Hepatocyte (in vitro differentiated cells): ENCODE results near the gene NUAK2. TPM values are rescaled to one million over a fixed set of nuclear protein-coding genes. Genes with fewer than 3 reads are reported as not detected.

Source experiments
- DNase-seq: peaks from one replicate; pipeline ENCODE4 v3.0.0-alpha.2; 2016; ENCODE audit warnings: low spot score
- H2AFZ ChIP-seq: fragments of 200-600 bp; sonication (generic); 2 replicates; pipeline ENCODE4 v1.6.0; 2016; ENCODE audit warnings: antibody characterized with exemption, mild to moderate bottlenecking
- H3K27ac ChIP-seq: fragments of 200-600 bp; sonication (generic); 2 replicates; pipeline ENCODE4 v1.5.1; 2016; ENCODE audit warnings: mild to moderate bottlenecking
- H3K27me3 ChIP-seq: fragments of 200-600 bp; sonication (generic); 2 replicates; pipeline ENCODE4 v1.6.1; 2016
- H3K36me3 ChIP-seq: fragments of 200-600 bp; sonication (generic); replicated peaks from 2 replicates; pipeline ENCODE4 v1.5.1; 2016; ENCODE audit warnings: low read depth; ENCODE audit not compliant: insufficient read depth
- H3K4me1 ChIP-seq: fragments of 200-600 bp; sonication (generic); 2 replicates; pipeline ENCODE4 v1.5.1; 2016; ENCODE audit warnings: mild to moderate bottlenecking, moderate library complexity; ENCODE audit not compliant: insufficient read depth
- H3K4me2 ChIP-seq: fragments of 200-600 bp; sonication (generic); 2 replicates; pipeline ENCODE4 v1.6.0; 2016
- H3K4me3 ChIP-seq: fragments of 200-600 bp; sonication (generic); 2 replicates; pipeline ENCODE4 v1.5.1; 2016; ENCODE audit warnings: mild to moderate bottlenecking
- H3K79me2 ChIP-seq: fragments of 200-600 bp; sonication (generic); 2 replicates; pipeline ENCODE4 v1.6.0; 2017; ENCODE audit warnings: mild to moderate bottlenecking
- H3K9me2 ChIP-seq: fragments of 200-600 bp; sonication (generic); replicated peaks from 2 replicates; pipeline ENCODE4 v1.6.0; 2017; ENCODE audit warnings: mild to moderate bottlenecking; ENCODE audit not compliant: insufficient read depth
- H3K9me3 ChIP-seq: fragments of 200-600 bp; sonication (generic); 2 replicates; pipeline ENCODE4 v1.5.1; 2016; ENCODE audit warnings: low read depth, mild to moderate bottlenecking
- H4K20me1 ChIP-seq: fragments of 200-600 bp; sonication (generic); 2 replicates; pipeline ENCODE4 v1.6.0; 2016; ENCODE audit warnings: mild to moderate bottlenecking; ENCODE audit not compliant: insufficient read depth, poor library complexity, severe bottlenecking
- CTCF ChIP-seq: fragments of 200-600 bp; sonication (generic); IDR thresholded peaks from 2 replicates; pipeline ENCODE4 v1.5.1; 2016; ENCODE audit warnings: antibody characterized with exemption, mild to moderate bottlenecking; ENCODE audit not compliant: poor library complexity
- EZH2 ChIP-seq: fragments of 200-600 bp; sonication (generic); IDR thresholded peaks from 2 replicates; pipeline ENCODE4 v1.6.1; 2016; ENCODE audit warnings: antibody characterized with exemption, mild to moderate bottlenecking, borderline replicate concordance
- EZH2phosphoT487 ChIP-seq: fragments of 200-600 bp; sonication (generic); IDR thresholded peaks from one replicate; pipeline ENCODE4 v1.6.1; 2018; ENCODE audit warnings: antibody characterized with exemption, mild to moderate bottlenecking, low read depth, moderate library complexity; ENCODE audit not compliant: unreplicated experiment, severe bottlenecking
- WGBS: methylation state at CpG from one replicate; pipeline ENCODE4 v1.1.6; 2016; ENCODE audit warnings: low lambda C conversion rate; ENCODE audit errors: missing lambda C conversion rate; 5-methylcytosine and 5-hydroxymethylcytosine counted together
- polyA plus RNA-seq: library from polyadenylated mRNA; unstranded; fragments of >200 nt; fragmentation: Nextera tagmentation; extraction: Ambion mirVana; gene quantifications from 2 replicates; pipeline ENCODE4 v1.2.1, GENCODE V29; 2016
- total RNA-seq: library from RNA; depleted of rRNA; stranded (reverse); fragments of >200 nt; gene quantifications from 2 replicates; pipeline ENCODE4 v1.2.3, GENCODE V29; 2014

The NUAK2 gene
- total and polyA plus RNA-seq, 2 experiments from 2014 or later, result 13.4 to 20.7 TPM

- H3K27me3 ChIP-seq, result peaks cover 54% of the 10 kb centered on the region
- no peaks in the 10 kb centered on the region for H3K36me3 ChIP-seq
- no peak for DNase-seq
- peaks cover 8% of the 10 kb centered on the region for H3K4me1 ChIP-seq
- no peaks in the 10 kb centered on the region for H3K9me3 ChIP-seq
- H4K20me1 ChIP-seq, result no peaks in the 10 kb centered on the region
- TF ChIP-seq EZH2phosphoT487 (no peak), CTCF (no peak), EZH2 (no peak)
- no peak overlapping the region for H3K4me2 ChIP-seq
- no peak overlapping the region for H3K27ac ChIP-seq
- no peak overlapping the region for H3K4me3 ChIP-seq
- H2AFZ ChIP-seq, result no peak overlapping the region
- 86% methylated on average over 11 of the region's 11 CpGs for WGBS
- no peaks in the 10 kb centered on the region for H3K79me2 ChIP-seq
- H3K9me2 ChIP-seq, result no peaks in the 10 kb centered on the region
These were observed 24.2 kb upstream of the NUAK2 start for GRCh38 chr1:205345761-205346160.

- no peaks in the 10 kb centered on the region for H3K79me2 ChIP-seq
- peak overlapping the region; percentile 63 for H2AFZ ChIP-seq
- no peak overlapping the region for H3K27ac ChIP-seq
- peaks cover 8% of the 10 kb centered on the region for H3K4me1 ChIP-seq
- no peaks in the 10 kb centered on the region for H4K20me1 ChIP-seq
- H3K4me2 ChIP-seq, result peak overlapping the region; percentile 97
- H3K9me3 ChIP-seq, result no peaks in the 10 kb centered on the region
- DNase-seq, result peak; percentile 72
- WGBS, result 14% methylated on average over 35 of the region's 59 CpGs
- no peaks in the 10 kb centered on the region for H3K36me3 ChIP-seq
- TF ChIP-seq EZH2phosphoT487, result no peak
- no peak for TF ChIP-seq CTCF
- H3K27me3 ChIP-seq, result peaks cover 54% of the 10 kb centered on the region
- no peaks in the 10 kb centered on the region for H3K9me2 ChIP-seq
- H3K4me3 ChIP-seq, result peak overlapping the region; percentile 12
These were observed 22.8 kb upstream of the NUAK2 start for GRCh38 chr1:205344066-205344928.

- Histone ChIP-seq H3K27me3 (peaks cover 54% of the 10 kb centered on the region), H4K20me1 (no peaks in the 10 kb centered on the region), H3K36me3 (no peaks in the 10 kb centered on the region), H2AFZ (peak overlapping the region; percentile 63), H3K4me2 (peak overlapping the region; percentile 97), H3K9me2 (no peaks in the 10 kb centered on the region), H3K79me2 (no peaks in the 10 kb centered on the region), H3K4me1 (peaks cover 8% of the 10 kb centered on the region), H3K27ac (no peak overlapping the region), H3K9me3 (no peaks in the 10 kb centered on the region), H3K4me3 (peak overlapping the region; percentile 12)
- TF ChIP-seq EZH2phosphoT487 (no peak), EZH2 (peak; percentile 16), CTCF (peak; percentile 20)
- peak; percentile 65 for DNase-seq
- 6% methylated on average over 43 of the region's 63 CpGs for WGBS
These were observed 22.0 kb upstream of the NUAK2 start for GRCh38 chr1:205343431-205344065.
